NCI-H748 treated with DMSO at 0.1 percent for 48 hours (cell line): ENCODE measurements around the gene INTS6L.
"Not testable (repeated sequence)": the region's sequence is repeated elsewhere in the genome, so short reads cannot be mapped to it uniquely, and the experiment has no call there.

Experiments used
- DNase-seq: peaks from one replicate; lab custom pipeline; 2025; lab: John Stamatoyannopoulos, UW

INTS6L gene

GRCh38 chrX:135624408-135625204, 104.1 kb downstream of the INTS6L start:
- DNase-seq: not testable (repeated sequence)

- DNase-seq: no peak
Observed at GRCh38 chrX:135625995-135626394, 105.5 kb downstream of the INTS6L start.

GRCh38 chrX:135629342-135629741, 108.9 kb downstream of the INTS6L start:
- no peak for DNase-seq
